SHP77 (cell line): ENCODE measurements around the gene MYO1B.

Source experiments
- DNase-seq, 2 experiments: peaks; one replicate each; lab custom pipeline; 2025; lab: John Stamatoyannopoulos, UW

The MYO1B gene

GRCh38 chr2:191262436-191262835 lies 17.2 kb downstream of the MYO1B start:
- DNase-seq = no peak

- DNase-seq = no peak
Observed at GRCh38 chr2:191263050-191263449, 17.8 kb downstream of the MYO1B start.

- no peak for DNase-seq
Observed at GRCh38 chr2:191264647-191265081, 19.5 kb downstream of the MYO1B start.

GRCh38 chr2:191265311-191266170 lies 20.3 kb downstream of the MYO1B start:
- no peak for DNase-seq

GRCh38 chr2:191266201-191266600 lies 21.0 kb downstream of the MYO1B start:
- no peak for DNase-seq

- DNase-seq = no peak
Observed at GRCh38 chr2:191268596-191268995, 23.4 kb downstream of the MYO1B start.

- no peak for DNase-seq
Observed at GRCh38 chr2:191270306-191271161, 25.3 kb downstream of the MYO1B start.

- no peak for DNase-seq
Observed at GRCh38 chr2:191272064-191272463, 26.9 kb downstream of the MYO1B start.

GRCh38 chr2:191274413-191274815 lies 29.2 kb downstream of the MYO1B start:
- no peak for DNase-seq

- DNase-seq = no peak
Observed at GRCh38 chr2:191276792-191277465, 31.7 kb downstream of the MYO1B start.

- DNase-seq = no peak
Observed at GRCh38 chr2:191280290-191280689, 35.1 kb downstream of the MYO1B start.

- DNase-seq = no peak
Observed at GRCh38 chr2:191280834-191281756, 35.9 kb downstream of the MYO1B start.

- DNase-seq = no peak
Observed at GRCh38 chr2:191285252-191285651, 40.0 kb downstream of the MYO1B start.

- DNase-seq = no peak
Observed at GRCh38 chr2:191287820-191288219, 42.6 kb downstream of the MYO1B start.

GRCh38 chr2:191289049-191289448 lies 43.8 kb downstream of the MYO1B start:
- DNase-seq = no peak

- DNase-seq = no peak
Observed at GRCh38 chr2:191291471-191291870, 46.3 kb downstream of the MYO1B start.

- no peak for DNase-seq
Observed at GRCh38 chr2:191292869-191293268, 47.7 kb downstream of the MYO1B start.

GRCh38 chr2:191295088-191295487 lies 49.9 kb downstream of the MYO1B start:
- DNase-seq = no peak

GRCh38 chr2:191296083-191297006 lies 51.1 kb downstream of the MYO1B start:
- DNase-seq = no peak

GRCh38 chr2:191297033-191297432 lies 51.8 kb downstream of the MYO1B start:
- DNase-seq = no peak
